ACC112 (cell line): ENCODE data around the gene OCSTAMP.

Source experiments
- H2AFZ ChIP-seq: fragments of 200-600 bp; sonication (generic); one replicate; pipeline ENCODE4 v1.6.0; 2017; ENCODE audit warnings: antibody characterized with exemption, low read length; ENCODE audit not compliant: unreplicated experiment
- H3K27ac ChIP-seq: fragments of 200-600 bp; sonication (generic); 2 replicates; pipeline ENCODE4 v1.5.1; 2014; ENCODE audit warnings: low read depth, mild to moderate bottlenecking, antibody characterized with exemption, low read length, moderate library complexity
- H3K27me3 ChIP-seq: fragments of 200-600 bp; sonication (generic); 2 replicates; pipeline ENCODE4 v1.6.1; 2014; ENCODE audit warnings: mild to moderate bottlenecking, antibody characterized with exemption, low read length, moderate library complexity, mixed read lengths; ENCODE audit not compliant: insufficient read depth
- H3K36me3 ChIP-seq: fragments of 200-600 bp; sonication (generic); 2 replicates; pipeline ENCODE4 v1.6.1; 2016; ENCODE audit warnings: mild to moderate bottlenecking, antibody characterized with exemption, low read length, moderate library complexity, mixed read lengths; ENCODE audit not compliant: insufficient read depth
- H3K4me1 ChIP-seq: fragments of 200-600 bp; sonication (generic); one replicate; pipeline ENCODE4 v1.6.1; 2016; ENCODE audit warnings: low read length, mixed read lengths; ENCODE audit not compliant: insufficient read depth, unreplicated experiment, control insufficient read depth
- H3K4me3 ChIP-seq: fragments of 200-600 bp; sonication (generic); 2 replicates; pipeline ENCODE4 v1.5.1; 2014; ENCODE audit warnings: mild to moderate bottlenecking, low read depth, low read length
- H3K79me2 ChIP-seq: fragments of 200-600 bp; sonication (generic); one replicate; pipeline ENCODE4 v1.6.0; 2016; ENCODE audit warnings: low read length; ENCODE audit not compliant: control insufficient read depth, unreplicated experiment, insufficient read depth

OCSTAMP gene

GRCh38 chr20:46543959-46544358 lies 6.5 kb downstream of the OCSTAMP start:
- Histone ChIP-seq H2AFZ (no peak overlapping the region), H3K79me2 (no peaks in the 10 kb centered on the region), H3K27ac (no peak overlapping the region), H3K4me1 (peaks cover 4% of the 10 kb centered on the region), H3K4me3 (no peak overlapping the region), H3K27me3 (peaks cover 52% of the 10 kb centered on the region), H3K36me3 (no peaks in the 10 kb centered on the region)

DNA sequence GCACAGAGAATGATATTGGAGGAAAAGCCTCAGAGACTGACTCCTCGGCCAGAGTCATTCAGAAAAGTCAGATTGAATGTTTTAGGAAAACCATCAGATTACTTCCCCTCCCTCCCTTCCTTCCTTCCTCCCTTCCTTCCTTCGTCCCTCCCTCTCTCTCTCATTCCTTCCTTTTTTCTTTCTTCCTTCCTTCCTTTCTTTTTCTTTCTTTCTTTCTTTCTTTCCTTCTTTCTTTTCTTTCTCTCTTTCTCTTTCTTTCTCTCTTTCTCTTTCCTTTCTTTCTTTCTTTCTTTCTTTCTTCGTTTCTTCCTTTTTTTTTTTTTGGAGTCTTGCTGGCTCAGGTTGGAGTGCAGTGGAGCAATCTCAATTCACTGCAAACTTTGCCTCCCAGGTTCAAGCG lies 7.4 kb downstream of the OCSTAMP start:
- Histone ChIP-seq H3K27me3 (peaks cover 56% of the 10 kb centered on the region), H3K79me2 (no peaks in the 10 kb centered on the region), H3K36me3 (no peaks in the 10 kb centered on the region), H3K4me3 (no peak overlapping the region), H3K4me1 (peaks cover 4% of the 10 kb centered on the region), H3K27ac (no peak overlapping the region), H2AFZ (no peak overlapping the region)

DNA sequence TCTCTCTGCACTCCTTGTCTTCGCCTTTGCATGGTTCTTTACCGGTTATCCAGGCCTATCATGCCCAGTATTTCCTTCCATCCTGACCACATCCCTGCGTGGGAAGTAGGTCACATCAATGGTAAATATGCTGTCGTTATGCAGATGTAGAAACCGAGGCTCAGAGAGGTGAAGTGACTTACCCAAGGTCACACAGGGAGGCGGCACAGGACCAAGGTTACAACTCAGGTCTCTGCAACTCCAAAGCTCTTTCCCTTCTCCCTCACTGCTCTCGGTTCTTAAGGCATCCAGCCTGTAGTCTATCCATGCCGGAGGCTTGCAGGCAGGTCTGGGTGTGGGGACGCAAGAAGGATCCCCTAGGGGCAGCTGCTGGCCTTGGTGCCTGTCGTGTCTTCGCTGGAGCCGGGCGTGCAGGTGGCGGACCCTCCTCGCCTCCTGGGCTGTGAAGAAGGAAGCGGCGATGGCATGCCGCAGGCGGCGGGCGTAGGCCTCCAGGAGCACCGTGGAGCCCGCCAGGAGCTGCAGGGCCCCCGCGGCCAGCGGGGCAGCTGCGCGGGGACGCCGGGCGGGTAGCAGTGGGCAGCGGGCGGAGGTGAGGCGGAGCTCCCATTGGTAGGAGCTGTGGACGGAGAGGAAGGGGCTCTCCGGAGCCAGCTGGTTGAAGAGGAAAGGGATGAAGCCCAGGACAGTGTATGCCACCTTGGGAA lies 9.1 kb downstream of the OCSTAMP start:
- peaks cover 65% of the 10 kb centered on the region for H3K27me3 ChIP-seq
- H3K4me3 ChIP-seq = no peak overlapping the region
- no peaks in the 10 kb centered on the region for H3K79me2 ChIP-seq
- H3K27ac ChIP-seq = no peak overlapping the region
- H3K36me3 ChIP-seq = no peaks in the 10 kb centered on the region
- peaks cover 4% of the 10 kb centered on the region for H3K4me1 ChIP-seq
- no peak overlapping the region for H2AFZ ChIP-seq

- Histone ChIP-seq H3K27me3 (peaks cover 88% of the 10 kb centered on the region), H3K4me1 (no peaks in the 10 kb centered on the region), H3K27ac (no peak overlapping the region), H2AFZ (no peak overlapping the region), H3K79me2 (no peaks in the 10 kb centered on the region), H3K4me3 (no peak overlapping the region), H3K36me3 (no peaks in the 10 kb centered on the region)
Observed at GRCh38 chr20:46539113-46539512, 11.3 kb downstream of the OCSTAMP start.

DNA sequence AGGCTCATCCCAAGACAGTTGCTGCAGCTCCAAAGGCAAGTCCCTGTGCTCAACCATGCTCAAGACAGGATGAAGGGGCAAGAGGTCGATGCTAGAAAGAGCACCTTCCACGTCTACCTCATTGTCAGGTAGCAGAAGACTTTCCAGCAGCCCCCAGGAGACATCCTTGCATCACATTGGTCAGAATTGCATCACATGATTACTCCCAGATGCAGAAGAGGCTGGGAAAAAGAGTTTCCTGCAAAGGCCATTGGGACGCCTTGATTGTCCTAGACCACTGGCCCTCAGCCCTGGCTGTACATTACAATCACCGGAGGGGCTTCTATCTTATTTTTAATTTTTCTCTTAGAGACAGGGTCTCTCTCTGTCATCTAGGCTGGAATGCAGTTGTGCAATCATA lies 19.8 kb downstream of the OCSTAMP start:
- Histone ChIP-seq H3K4me3 (no peak overlapping the region), H2AFZ (no peak overlapping the region)

DNA sequence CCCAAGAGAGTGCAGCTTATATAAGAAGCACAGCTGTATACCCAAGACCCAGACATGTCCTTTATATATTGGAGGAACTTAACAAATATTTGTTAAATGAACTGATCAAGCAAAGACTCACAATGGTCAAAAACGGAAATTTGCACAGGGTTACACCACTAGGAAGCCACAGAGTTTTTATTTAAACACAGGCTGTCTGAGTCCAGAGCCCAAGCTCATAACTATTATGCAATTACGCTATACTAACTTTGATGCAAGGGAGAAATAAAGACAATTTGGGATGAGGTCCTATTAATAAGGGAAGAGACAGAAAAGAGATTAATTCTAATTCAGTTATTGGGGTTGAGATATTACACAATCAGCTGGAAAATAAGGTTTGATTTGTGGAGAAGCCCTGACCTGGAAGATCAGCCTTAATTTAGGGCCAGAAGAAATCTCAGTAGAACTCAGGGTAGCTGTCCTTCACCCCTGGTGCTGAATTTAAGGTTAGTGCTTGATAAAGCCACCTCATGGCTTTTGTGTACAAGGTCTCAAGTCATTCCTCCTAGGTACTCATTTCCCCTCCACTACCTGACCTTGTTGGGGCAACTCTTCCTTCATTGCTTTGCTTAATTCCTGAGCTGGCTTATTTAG lies 26.6 kb downstream of the OCSTAMP start:
- Histone ChIP-seq H3K4me3 (no peak overlapping the region), H3K79me2 (no peaks in the 10 kb centered on the region), H2AFZ (no peak overlapping the region), H3K4me1 (no peaks in the 10 kb centered on the region), H3K36me3 (no peaks in the 10 kb centered on the region), H3K27ac (no peak overlapping the region), H3K27me3 (peaks cover 37% of the 10 kb centered on the region)

More for the DNA sequence above, 19.8 kb downstream of the OCSTAMP start:
- Histone ChIP-seq H3K4me1 (no peaks in the 10 kb centered on the region), H3K27me3 (peaks cover 84% of the 10 kb centered on the region), H3K27ac (no peak overlapping the region), H3K79me2 (no peaks in the 10 kb centered on the region), H3K36me3 (no peaks in the 10 kb centered on the region)

- no peaks in the 10 kb centered on the region for H3K4me1 ChIP-seq
- H3K4me3 ChIP-seq = no peak overlapping the region
- peaks cover 30% of the 10 kb centered on the region for H3K27me3 ChIP-seq
- no peak overlapping the region for H2AFZ ChIP-seq
- no peaks in the 10 kb centered on the region for H3K36me3 ChIP-seq
- H3K27ac ChIP-seq = no peak overlapping the region
- H3K79me2 ChIP-seq = no peaks in the 10 kb centered on the region
Observed at GRCh38 chr20:46523108-46523507, 27.3 kb downstream of the OCSTAMP start.

DNA sequence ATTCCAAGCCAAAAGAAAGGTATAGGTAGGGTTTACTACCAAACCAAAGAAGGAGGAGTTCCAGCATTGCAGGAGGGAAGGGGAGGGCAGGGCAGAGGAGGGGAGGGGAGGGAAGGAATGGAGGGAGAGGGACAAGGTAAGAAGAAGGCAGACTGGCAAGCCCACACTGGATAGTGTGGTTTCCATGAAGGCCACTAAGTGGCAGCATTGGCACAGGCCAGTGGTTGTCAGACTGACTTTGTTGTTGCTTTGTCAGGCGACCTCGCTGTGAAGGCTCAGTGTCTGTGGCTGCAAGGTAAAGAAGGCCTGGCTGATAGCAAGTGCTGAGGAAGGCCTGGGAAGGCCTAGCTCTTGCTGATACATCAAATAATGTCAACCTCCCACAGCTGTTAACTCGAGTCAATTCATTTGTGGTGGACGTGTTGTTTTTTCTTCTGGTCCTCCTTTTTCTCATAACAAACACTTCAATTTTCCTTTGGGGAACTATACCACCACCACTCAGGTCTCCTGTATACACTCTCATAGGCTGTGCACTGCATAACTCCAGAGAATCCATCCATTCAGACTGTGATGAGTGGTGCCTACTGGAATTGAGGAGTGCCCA lies 29.4 kb downstream of the OCSTAMP start:
- Histone ChIP-seq H3K4me3 (no peak overlapping the region), H3K4me1 (no peaks in the 10 kb centered on the region), H3K36me3 (no peaks in the 10 kb centered on the region), H3K79me2 (no peaks in the 10 kb centered on the region), H3K27me3 (peaks cover 29% of the 10 kb centered on the region), H2AFZ (no peak overlapping the region), H3K27ac (no peak overlapping the region)

GRCh38 chr20:46520540-46520939 lies 29.9 kb downstream of the OCSTAMP start:
- Histone ChIP-seq H3K4me1 (no peaks in the 10 kb centered on the region), H3K79me2 (no peaks in the 10 kb centered on the region), H3K27ac (no peak overlapping the region)

DNA sequence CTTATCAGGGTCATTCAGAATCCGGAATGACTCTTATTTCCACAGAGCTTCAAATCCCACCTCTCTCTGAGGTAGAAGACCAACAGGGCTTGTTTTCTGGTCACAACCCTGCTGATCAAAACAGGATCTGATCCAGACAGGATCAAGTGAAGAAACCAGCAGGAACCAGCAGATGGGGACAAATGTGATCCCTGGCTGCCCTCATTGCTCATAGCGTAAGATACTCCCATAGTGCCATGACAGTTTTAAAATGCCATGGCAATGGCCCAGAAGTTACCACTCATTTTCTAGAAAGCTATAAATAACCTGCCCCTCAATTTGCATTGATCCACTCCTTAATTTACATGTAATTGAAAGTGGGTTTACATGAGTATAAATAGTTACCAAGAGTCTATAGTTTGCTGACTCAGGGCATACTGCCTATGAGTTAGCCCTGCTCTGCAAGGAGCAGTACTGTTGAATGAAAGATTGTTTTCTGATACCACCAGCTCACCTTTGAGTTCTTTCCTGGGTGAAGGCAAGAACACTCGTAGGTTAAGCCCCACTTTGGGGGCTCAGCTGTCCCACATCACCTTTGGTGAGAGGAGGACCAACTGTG lies 30.9 kb downstream of the OCSTAMP start:
- no peak overlapping the region for H3K27ac ChIP-seq
- H3K4me3 ChIP-seq = no peak overlapping the region
- H3K4me1 ChIP-seq = no peaks in the 10 kb centered on the region
- H3K36me3 ChIP-seq = no peaks in the 10 kb centered on the region
- peaks cover 24% of the 10 kb centered on the region for H3K27me3 ChIP-seq
- H3K79me2 ChIP-seq = no peaks in the 10 kb centered on the region
- no peak overlapping the region for H2AFZ ChIP-seq

More at GRCh38 chr20:46520540-46520939, 29.9 kb downstream of the OCSTAMP start:
- H3K36me3 ChIP-seq = no peaks in the 10 kb centered on the region
- peaks cover 28% of the 10 kb centered on the region for H3K27me3 ChIP-seq
- H3K4me3 ChIP-seq = no peak overlapping the region
- H2AFZ ChIP-seq = no peak overlapping the region
